HepG2 (cell line): Measurements from ENCODE around the gene UROS. TPM values are rescaled to one million over a fixed set of nuclear protein-coding genes. Genes with fewer than 3 reads are reported as not detected.

Experiments used
- ATAC-seq: fragments of 200-7000 bp; cut with Tn5 transposase; 3 replicates; pipeline ENCODE4 v1.9.1; 2020; ENCODE audit warnings: mild to moderate bottlenecking, moderate library complexity
- BruUV-seq: library from RNA; stranded (reverse); fragments of 400-500 nt; replicated peaks from 2 replicates; lab custom pipeline; 2021; lab: Mats Ljungman, UMichigan
- CTCF ChIA-PET: fragments of 300-600 bp; formaldehyde crosslinking; extraction: SDS; loops from one replicate; lab custom pipeline; 2021; ENCODE audit warnings: low total read pairs, inconsistent platforms, low intra/inter-chr PET ratio; lab: Yijun Ruan, JAX
- POLR2A ChIA-PET: fragments of 350-600 bp; sonication (Branson Sonifier 250); formaldehyde crosslinking; loops from one replicate; lab custom pipeline; 2020; ENCODE audit warnings: antibody characterized with exemption, inconsistent platforms; lab: Yijun Ruan, JAX
- DNase-seq: peaks from one replicate; pipeline ENCODE4 v3.0.0-alpha.2; 2015; ENCODE audit warnings: low spot score
- FAIRE-seq: peaks from 3 replicates; lab custom pipeline; 2011; peaks lifted over from hg19 to GRCh38; lab: Jason Lieb, UNC
- H2AFZ ChIP-seq: one replicate; pipeline ENCODE4 v1.6.1; 2011; ENCODE audit warnings: low read length, inconsistent platforms
- H3K27ac ChIP-seq: fragments of 300-600 bp; 3 replicates; pipeline ENCODE4 v1.8.0; 2011; ENCODE audit warnings: mixed run types, mild to moderate bottlenecking, mixed read lengths, low read length, inconsistent platforms; ENCODE audit not compliant: insufficient read depth; ENCODE audit errors: extremely low read length
- H3K27me3 ChIP-seq, 2 experiments: fragments of 200-600 bp in 1 of 2; 2 replicates in 1 of 2; 3 replicates in 1 of 2; pipeline versions ENCODE4 v1.6.0 to v1.8.0; 2011; ENCODE audit warnings: low read length in 2 of 2, mild to moderate bottlenecking in 2 of 2, moderate library complexity in 2 of 2, inconsistent platforms in 1 of 2; ENCODE audit not compliant: insufficient read depth in 2 of 2, control insufficient read depth in 1 of 2
- H3K36me3 ChIP-seq, 2 experiments: fragments of 200-600 bp in 1 of 2; replicated peaks in 1 of 2; 2 replicates in 1 of 2; 3 replicates in 1 of 2; pipeline versions ENCODE4 v1.5.1 to v1.8.0; 2011; ENCODE audit warnings: low read length in 2 of 2, inconsistent platforms in 1 of 2; ENCODE audit not compliant: insufficient read depth in 2 of 2, control insufficient read depth in 1 of 2
- H3K4me1 ChIP-seq: 2 replicates; pipeline ENCODE4 v1.5.1; 2012; ENCODE audit warnings: low read length, inconsistent platforms; ENCODE audit not compliant: insufficient read depth
- H3K4me2 ChIP-seq: 2 replicates; pipeline ENCODE4 v1.6.0; 2011; ENCODE audit warnings: low read depth, low read length, inconsistent platforms
- H3K4me3 ChIP-seq, 3 experiments: fragments of 200-600 bp in 1 of 3; sonication (generic), shearing (Covaris generic) in 1 of 3; replicated peaks in 1 of 3; 2 replicates each; pipeline ENCODE4 v1.5.1; 2011 to 2016; ENCODE audit warnings: low read length in 3 of 3, inconsistent platforms in 2 of 3, low read depth in 2 of 3, mild to moderate bottlenecking in 2 of 3, control low read depth in 1 of 3, mixed read lengths in 1 of 3; ENCODE audit not compliant: insufficient read depth in 1 of 3
- H3K79me2 ChIP-seq: one replicate; pipeline ENCODE4 v1.6.1; 2011; ENCODE audit warnings: low read length, inconsistent platforms; ENCODE audit not compliant: insufficient read depth
- H3K9ac ChIP-seq: 2 replicates; pipeline ENCODE4 v1.6.0; 2011; ENCODE audit warnings: mild to moderate bottlenecking, low read depth, low read length, inconsistent platforms; ENCODE audit not compliant: insufficient read depth
- H3K9me3 ChIP-seq: 2 replicates; pipeline ENCODE4 v1.5.1; 2012; ENCODE audit warnings: mild to moderate bottlenecking, low read length
- H4K20me1 ChIP-seq: 2 replicates; pipeline ENCODE4 v1.6.0; 2011; ENCODE audit warnings: inconsistent platforms, mild to moderate bottlenecking, low read length, moderate library complexity; ENCODE audit not compliant: insufficient read depth
- ARNTL ChIP-seq: sonication (generic); formaldehyde crosslinking; IDR thresholded peaks from 2 replicates; pipeline ENCODE4 v1.4.0; 2020; ENCODE audit warnings: mild to moderate bottlenecking, missing genetic modification reagents
- BRCA1 ChIP-seq: sonication (generic); formaldehyde crosslinking; IDR thresholded peaks from 2 replicates; pipeline ENCODE4 v1.4.0; 2020; ENCODE audit warnings: missing genetic modification reagents
- DBP ChIP-seq: sonication (generic); formaldehyde crosslinking; IDR thresholded peaks from 2 replicates; pipeline ENCODE4 v1.4.0; 2020; ENCODE audit warnings: missing genetic modification reagents; ENCODE audit errors: not compliant biosample characterization
- GABPB1 ChIP-seq: IDR thresholded peaks from 2 replicates; pipeline ENCODE4 v1.6.1; 2016; ENCODE audit warnings: mild to moderate bottlenecking, missing genetic modification reagents, moderate library complexity, missing compliant biosample characterization
- HMG20B ChIP-seq: conservative IDR thresholded peaks from 2 replicates; pipeline ENCODE4 v1.6.1; 2016; ENCODE audit warnings: missing genetic modification reagents, missing compliant biosample characterization
- NCOA2 ChIP-seq: sonication (generic); formaldehyde crosslinking; IDR thresholded peaks from 2 replicates; pipeline ENCODE4 v1.8.0; 2022; ENCODE audit warnings: inconsistent platforms
- POLR2A ChIP-seq, 2 experiments: IDR thresholded peaks; 2 replicates each; pipeline ENCODE4 v1.6.1; 2011; ENCODE audit warnings: low read depth in 2 of 2, low read length in 2 of 2, mild to moderate bottlenecking in 1 of 2, moderate library complexity in 1 of 2; ENCODE audit not compliant: insufficient read depth in 1 of 2
- TP53 ChIP-seq: sonication (generic); formaldehyde crosslinking; conservative IDR thresholded peaks from 2 replicates; pipeline ENCODE4 v1.4.0; 2020; ENCODE audit warnings: missing genetic modification reagents
- XBP1 ChIP-seq: sonication (generic); formaldehyde crosslinking; IDR thresholded peaks from 2 replicates; pipeline ENCODE4 v1.5.0; 2020; ENCODE audit warnings: missing genetic modification reagents
- ZBTB8A ChIP-seq: sonication (generic); formaldehyde crosslinking; IDR thresholded peaks from 2 replicates; pipeline ENCODE4 v1.4.0; 2020; ENCODE audit warnings: mild to moderate bottlenecking, low read depth, missing genetic modification reagents, borderline replicate concordance
- ZFP91 ChIP-seq: sonication (generic); formaldehyde crosslinking; IDR thresholded peaks from 2 replicates; pipeline ENCODE4 v1.9.0; 2022; ENCODE audit warnings: missing genetic modification reagents, mild to moderate bottlenecking, borderline replicate concordance
- ZHX2 ChIP-seq, 2 experiments: sonication (generic) in 1 of 2; formaldehyde crosslinking in 1 of 2; IDR thresholded peaks; 2 replicates each; pipeline versions ENCODE4 v1.6.1 to v1.9.0; 2014 to 2022; ENCODE audit warnings: antibody characterized with exemption in 1 of 2, borderline replicate concordance in 1 of 2, inconsistent platforms in 1 of 2, low read depth in 1 of 2, missing genetic modification reagents in 1 of 2
- ZMYM4 ChIP-seq: sonication (generic); formaldehyde crosslinking; IDR thresholded peaks from 2 replicates; pipeline ENCODE4 v1.8.1; 2023; ENCODE audit warnings: mild to moderate bottlenecking, missing genetic modification reagents
- ZNF24 ChIP-seq: fragments of 450-650 bp; IDR thresholded peaks from 2 replicates; pipeline ENCODE4 v1.6.1; 2017; ENCODE audit warnings: antibody characterized with exemption, mild to moderate bottlenecking
- ZNF792 ChIP-seq: IDR thresholded peaks from 2 replicates; pipeline ENCODE4 v1.6.1; 2016
- WGBS: methylation state at CpG from one replicate; pipeline ENCODE4 v1.1.6; 2017; ENCODE audit warnings: low lambda C conversion rate; 5-methylcytosine and 5-hydroxymethylcytosine counted together
- in situ Hi-C: cut with HindIII; loops from 2 replicates; pipeline ENCODE4 v1.10.0; 2017; ENCODE audit warnings: low pct_unique_long_range_greater_than_20kb; ENCODE audit not compliant: extremely low pct_ligation_motif_present
- intact Hi-C: fragments of 100-400 bp; cut with micrococcal nuclease; formaldehyde crosslinking; loops from one replicate; pipeline ENCODE4 v1.10.0; 2022; ENCODE audit not compliant: unreplicated experiment
- polyA plus RNA-seq, 8 experiments: library from polyadenylated mRNA; depleted of rRNA in 3 of 8; stranded (reverse) in 7 of 8; unstranded in 1 of 8; fragments of >200 nt; fragmentation: Illumina TruSeq in 4 of 8; extraction: Trizol in 4 of 8; gene quantifications; 2 replicates each; pipeline versions ENCODE4 v1.2.1 to v1.2.3, GENCODE V29; 2011 to 2016; ENCODE audit warnings: low read depth in 4 of 8, missing spikeins in 1 of 8, mixed read lengths in 1 of 8; ENCODE audit not compliant: insufficient read depth in 1 of 8
- total RNA-seq, 5 experiments: library from RNA; depleted of rRNA; stranded (reverse); fragments of >200 nt; fragmentation: Illumina TruSeq; extraction: Trizol; gene quantifications; 2 replicates each; pipeline ENCODE4 v1.2.3, GENCODE V29; 2016; ENCODE audit warnings: low read depth in 1 of 5
- TF ChIP-seq, protein P1 (sequence below): sonication (generic); formaldehyde crosslinking; IDR thresholded peaks from 2 replicates; pipeline ENCODE4 v1.4.0; 2020; ENCODE audit warnings: mild to moderate bottlenecking, missing genetic modification reagents
- TF ChIP-seq, protein P2 (sequence below): sonication (generic); formaldehyde crosslinking; IDR thresholded peaks from 2 replicates; pipeline ENCODE4 v1.5.0; 2020; ENCODE audit warnings: missing genetic modification reagents

UROS gene
- total and polyA plus RNA-seq, 2 of the 13 experiments (the other 11 are each of a cell fraction or from before 2014, with no cell fraction given), result 14.8 to 49.9 TPM

- POLR2A ChIA-PET, result interaction anchor here (1.2 kb wide), 1 partner anchor 11 kb away, joined by 4 read pairs; no protein-coding TSS in a partner anchor
- TF ChIP-seq, protein P1, sequence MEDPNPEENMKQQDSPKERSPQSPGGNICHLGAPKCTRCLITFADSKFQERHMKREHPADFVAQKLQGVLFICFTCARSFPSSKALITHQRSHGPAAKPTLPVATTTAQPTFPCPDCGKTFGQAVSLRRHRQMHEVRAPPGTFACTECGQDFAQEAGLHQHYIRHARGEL (CRISPR knock-in tag), result no peak
- TF ChIP-seq ARNTL (CRISPR knock-in tag) (no peak), POLR2A (IDR thresholded peaks at IDR 0.05; ENCODE audit: insufficient read depth in 1 of 2, low read depth in 2 of 2, low read length in 2 of 2) (no peak), GABPB1 (CRISPR knock-in tag) (no peak), TP53 (CRISPR knock-in tag) (no peak), DBP (no peak), ZFP91 (CRISPR knock-in tag) (no peak), XBP1 (CRISPR knock-in tag) (no peak), ZHX2 (IDR thresholded peaks at IDR 0.05; ENCODE audit: low read depth) (no peak), ZHX2 (CRISPR knock-in tag; IDR thresholded peaks at IDR 0.05; ENCODE audit: borderline replicate concordance) (no peak), ZMYM4 (CRISPR knock-in tag) (no peak), NCOA2 (CRISPR knock-in tag) (no peak), ZNF792 (no peak), BRCA1 (CRISPR knock-in tag) (no peak), ZNF24 (no peak), ZBTB8A (CRISPR knock-in tag) (no peak), HMG20B (CRISPR knock-in tag) (no peak)
- TF ChIP-seq, protein P2, sequence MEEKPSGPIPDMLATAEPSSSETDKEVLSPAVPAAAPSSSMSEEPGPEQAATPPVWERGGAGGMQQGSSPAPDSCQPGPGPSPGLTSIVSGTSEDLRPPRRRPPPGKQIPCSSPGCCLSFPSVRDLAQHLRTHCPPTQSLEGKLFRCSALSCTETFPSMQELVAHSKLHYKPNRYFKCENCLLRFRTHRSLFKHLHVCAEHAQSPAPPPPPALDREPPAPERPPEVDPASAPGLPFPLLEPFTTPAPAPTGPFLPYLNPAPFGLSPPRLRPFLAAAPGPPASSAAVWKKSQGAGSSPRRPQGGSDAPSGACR (CRISPR knock-in tag), result no peak
These were observed 25.6 kb downstream of the UROS start for GRCh38 chr10:125797424-125797823.

More at GRCh38 chr10:125797424-125797823, 25.6 kb downstream of the UROS start:
- H3K36me3 ChIP-seq, result peaks cover 0 to 8% of the 10 kb centered on the region in 2 experiments; a peak in 2 of 5 replicates
- no peak overlapping the region for H3K4me3 ChIP-seq
- peak overlapping the region; percentile 57 for H3K27ac ChIP-seq
- no peaks in the 10 kb centered on the region for H3K27me3 ChIP-seq
- CTCF ChIA-PET, result no interaction called here
- WGBS, result 92% methylated on average over 6 of the region's 8 CpGs
- no peak overlapping the region for H3K9ac ChIP-seq
- BruUV-seq, result no TSS peak
- in situ Hi-C loops (no loop called here), intact Hi-C loops (no loop called here)
- no peaks in the 10 kb centered on the region for H3K9me3 ChIP-seq
- no peak for ATAC-seq
- H2AFZ ChIP-seq, result no peak overlapping the region
- peak overlapping the region; percentile 12; the same call in 1 of the 2 replicates for H3K4me2 ChIP-seq
- H3K79me2 ChIP-seq, result no peaks in the 10 kb centered on the region
- DNase-seq, result no peak
- H4K20me1 ChIP-seq, result no peaks in the 10 kb centered on the region
- no peak for FAIRE-seq
- H3K4me1 ChIP-seq, result peaks cover 54% of the 10 kb centered on the region
